Activated CD8-positive, alpha-beta T cell treated with anti-CD3 and anti-CD28 coated beads for 36 hours (primary cell): ENCODE results near the gene FRMD8. TPM values are rescaled to one million over a fixed set of nuclear protein-coding genes. Genes with fewer than 3 reads are reported as not detected.

ENCODE experiments used
- ATAC-seq: fragments of 200-7000 bp; cut with Tn5 transposase; one replicate; pipeline ENCODE4 v1.10.0; 2021; ENCODE audit warnings: mild to moderate bottlenecking, moderate library complexity
- CTCF ChIA-PET: fragments of 350-600 bp; sonication (Branson Sonifier 250); formaldehyde crosslinking; loops from one replicate; lab custom pipeline; 2021; ENCODE audit warnings: antibody characterized with exemption; lab: Charles Lee
- POLR2A ChIA-PET: fragments of 350-600 bp; sonication (Branson Sonifier 250); formaldehyde crosslinking; loops from one replicate; lab custom pipeline; 2021; ENCODE audit warnings: antibody characterized with exemption; lab: Charles Lee
- DNase-seq: peaks from one replicate; pipeline ENCODE4 v3.0.0-alpha.2; 2020
- H3K27ac Mint-ChIP-seq: one replicate; pipeline ENCODE4 v1.8.0; 2021; ENCODE audit warnings: mild to moderate bottlenecking, mixed read lengths
- H3K27me3 Mint-ChIP-seq: one replicate; pipeline ENCODE4 v1.8.0; 2021; ENCODE audit warnings: mixed read lengths
- H3K36me3 Mint-ChIP-seq: one replicate; pipeline ENCODE4 v1.8.0; 2021; ENCODE audit warnings: low read depth, mixed read lengths
- H3K4me1 Mint-ChIP-seq: one replicate; pipeline ENCODE4 v1.8.0; 2021; ENCODE audit warnings: low read depth, mixed read lengths
- H3K4me3 Mint-ChIP-seq: one replicate; pipeline ENCODE4 v1.8.0; 2021; ENCODE audit warnings: mild to moderate bottlenecking, moderate library complexity, mixed read lengths
- H3K9me3 Mint-ChIP-seq: one replicate; pipeline ENCODE4 v1.8.0; 2021; ENCODE audit warnings: mixed read lengths
- CTCF ChIP-seq: fragments of 200-600 bp; IDR thresholded peaks from one replicate; pipeline ENCODE4 v1.8.0; 2022; ENCODE audit warnings: antibody characterized with exemption, mild to moderate bottlenecking
- intact Hi-C: fragments of 100-400 bp; cut with micrococcal nuclease; formaldehyde crosslinking; loops from one replicate; pipeline ENCODE4 v1.10.0; 2022
- total RNA-seq, 2 experiments: library from RNA; stranded (reverse); gene quantifications; one replicate each; pipeline ENCODE4 v1.2.3, GENCODE V29; 2021

The FRMD8 gene
- total RNA-seq, 2 experiments from 2014 or later: 26.8 to 33.3 TPM

DNA sequence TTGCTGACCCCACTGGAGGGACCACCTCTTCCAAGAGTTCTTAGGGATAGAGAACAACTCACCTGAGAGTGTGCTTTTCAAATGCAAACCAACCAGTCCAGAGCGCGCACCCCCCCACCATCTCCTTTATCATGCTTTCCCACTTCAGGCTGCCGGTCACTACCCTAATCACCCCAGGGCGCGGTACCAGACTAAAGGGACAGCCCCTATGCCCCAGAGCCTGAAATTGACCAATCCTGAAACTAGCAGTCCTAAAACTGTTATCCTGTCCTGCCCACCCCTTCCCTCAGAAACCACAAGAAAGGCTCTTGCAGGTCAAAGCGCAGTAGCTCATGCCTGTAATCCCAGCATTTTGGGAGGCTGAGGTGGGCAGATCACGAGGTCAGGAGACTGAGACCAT lies 73.1 kb downstream of the FRMD8 start:
- ATAC-seq: no peak
- H3K4me3 Mint-ChIP-seq: no peak overlapping the region
- no peaks in the 10 kb centered on the region for H3K9me3 Mint-ChIP-seq
- H3K4me1 Mint-ChIP-seq: peaks cover 22% of the 10 kb centered on the region
- no peak for DNase-seq
- POLR2A ChIA-PET: interaction anchor here (0.9 to 2.8 kb wide), 6 partner anchors 16 to 45 kb away, joined by 3 to 14 read pairs (median 4); partner anchors contain the start of gene MALAT1
- H3K27ac Mint-ChIP-seq: no peak overlapping the region
- intact Hi-C loops: no loop called here
- TF ChIP-seq CTCF: no peak
- CTCF ChIA-PET: no interaction called here
- peaks cover 5% of the 10 kb centered on the region for H3K36me3 Mint-ChIP-seq
- H3K27me3 Mint-ChIP-seq: no peaks in the 10 kb centered on the region

Other genes with a start within 250 kb of the FRMD8 start
- gene SPDYC, start 216.4 kb upstream of the FRMD8 start, total RNA-seq: not detected
- gene CAPN1, start 204.7 kb upstream of the FRMD8 start, total RNA-seq: 10 to 100 TPM; 72.6 to 74.7 TPM
- 10 to 100 TPM; 55.2 to 63.8 TPM for gene POLA2, start 124.7 kb upstream of the FRMD8 start, total RNA-seq
- gene CDC42EP2, start 71.8 kb upstream of the FRMD8 start, total RNA-seq: 1 to 10 TPM in 1 of 2 experiments, not detected in 1; 1.2 TPM
- gene DPF2, start 52.8 kb upstream of the FRMD8 start, total RNA-seq: 10 to 100 TPM; 50.3 to 61.5 TPM
- gene TIGD3, start 31.9 kb upstream of the FRMD8 start, total RNA-seq: 1 to 10 TPM in 1 of 2 experiments, under 1 TPM in 1; 0.65 to 1.4 TPM
- 10 to 100 TPM; 12.8 to 14.4 TPM for gene SLC25A45, start 4.0 kb upstream of the FRMD8 start, total RNA-seq
- gene NEAT1, start 36.2 kb downstream of the FRMD8 start, total RNA-seq: 100 to 1,000 TPM; 313 to 358 TPM
- gene MALAT1, start 112.4 kb downstream of the FRMD8 start, total RNA-seq: 1,000 to 10,000 TPM; 3,856 to 3,869 TPM
- gene SCYL1, start 138.4 kb downstream of the FRMD8 start, total RNA-seq: 10 to 100 TPM; 71.5 to 76.8 TPM
- 10 to 100 TPM; 55.4 to 56.0 TPM for gene LTBP3, start 171.7 kb downstream of the FRMD8 start, total RNA-seq
- 10 to 100 TPM; 54.3 to 54.7 TPM for gene ZNRD2, start 183.8 kb downstream of the FRMD8 start, total RNA-seq
- gene FAM89B, start 185.9 kb downstream of the FRMD8 start, total RNA-seq: 10 to 100 TPM; 12.7 to 16.0 TPM
- gene EHBP1L1, start 189.4 kb downstream of the FRMD8 start, total RNA-seq: 10 to 100 TPM; 94.0 to 99.4 TPM
- gene KCNK7, start 209.2 kb downstream of the FRMD8 start, total RNA-seq: under 1 TPM in 1 of 2 experiments, not detected in 1; 0.77 TPM
- 10 to 100 TPM; 40.3 to 45.6 TPM for gene MAP3K11, start 227.6 kb downstream of the FRMD8 start, total RNA-seq
- gene PCNX3, start 229.1 kb downstream of the FRMD8 start, total RNA-seq: 10 to 100 TPM; 34.3 to 34.4 TPM